Endothelial cell of umbilical vein (primary cell): ENCODE results near the gene ADGRG1. TPM values are rescaled to one million over a fixed set of nuclear protein-coding genes. Genes with fewer than 3 reads are reported as not detected.

Experiments
- BruUV-seq: library from RNA; stranded (reverse); fragments of 400-500 nt; replicated peaks from 2 replicates; lab custom pipeline; 2021; lab: Mats Ljungman, UMichigan
- CTCF ChIA-PET: fragments of 300-600, 350-600 bp; sonication (Branson Sonifier 250); formaldehyde crosslinking; loops from one replicate; lab custom pipeline; 2021; ENCODE audit warnings: antibody characterized with exemption, inconsistent platforms; lab: Charles Lee
- POLR2A ChIA-PET: fragments of 300-600, 350-600 bp; sonication (Branson Sonifier 250); formaldehyde crosslinking; loops from one replicate; lab custom pipeline; 2021; ENCODE audit warnings: antibody characterized with exemption, inconsistent platforms; lab: Charles Lee
- DNase-seq: peaks from one replicate; pipeline ENCODE4 v3.0.0-alpha.2; 2011; ENCODE audit warnings: low read depth, low spot score
- FAIRE-seq: peaks from 2 replicates; lab custom pipeline; 2011; peaks lifted over from hg19 to GRCh38; lab: Jason Lieb, UNC
- H2AFZ ChIP-seq: 2 replicates; pipeline ENCODE4 v1.6.0; 2012; ENCODE audit warnings: low read depth, low read length, control low read depth, inconsistent platforms
- H3K27ac ChIP-seq: 2 replicates; pipeline ENCODE4 v1.5.1; 2011; ENCODE audit warnings: low read depth, mild to moderate bottlenecking, control low read depth, low read length, moderate library complexity; ENCODE audit not compliant: insufficient read depth
- H3K27me3 ChIP-seq, 2 experiments: 2 replicates each; pipeline versions ENCODE4 v1.6.0 to v1.6.1; 2011; ENCODE audit warnings: low read length in 2 of 2, mixed read lengths in 1 of 2; ENCODE audit not compliant: control insufficient read depth in 2 of 2, insufficient read depth in 2 of 2
- H3K36me3 ChIP-seq, 2 experiments: 2 replicates in 1 of 2; 3 replicates in 1 of 2; pipeline ENCODE4 v1.5.1; 2011; ENCODE audit warnings: low read length in 2 of 2, mild to moderate bottlenecking in 1 of 2, moderate library complexity in 1 of 2; ENCODE audit not compliant: control insufficient read depth in 2 of 2, insufficient read depth in 2 of 2; ENCODE audit errors: extremely low read depth in 1 of 2
- H3K4me1 ChIP-seq: 3 replicates; pipeline ENCODE4 v1.5.1; 2011; ENCODE audit warnings: mild to moderate bottlenecking, low read length; ENCODE audit not compliant: control insufficient read depth, insufficient read depth; ENCODE audit errors: extremely low read depth
- H3K4me2 ChIP-seq: 2 replicates; pipeline ENCODE4 v1.6.1; 2011; ENCODE audit warnings: low read length, control low read depth, mixed read lengths; ENCODE audit not compliant: insufficient read depth
- H3K4me3 ChIP-seq, 3 experiments: fragments of 200-600 bp in 1 of 3; sonication (generic), shearing (Covaris generic) in 1 of 3; replicated peaks in 1 of 3; 2 replicates each; pipeline ENCODE4 v1.5.1; 2011 to 2016; ENCODE audit warnings: control low read depth in 3 of 3, low read length in 3 of 3, mild to moderate bottlenecking in 2 of 3, inconsistent platforms in 1 of 3, low read depth in 1 of 3, moderate library complexity in 1 of 3; ENCODE audit not compliant: insufficient read depth in 1 of 3
- H3K79me2 ChIP-seq: 2 replicates; pipeline ENCODE4 v1.6.0; 2012; ENCODE audit warnings: low read length, inconsistent platforms; ENCODE audit not compliant: control insufficient read depth, insufficient read depth
- H3K9ac ChIP-seq: replicated peaks from 2 replicates; pipeline ENCODE3; 2011; ENCODE audit warnings: low read length, control low read depth; ENCODE audit not compliant: insufficient read depth; ENCODE audit errors: extremely low read depth
- H3K9me1 ChIP-seq: replicated peaks from 3 replicates; pipeline ENCODE4 v1.6.0; 2011; ENCODE audit warnings: mild to moderate bottlenecking, low read length; ENCODE audit not compliant: control insufficient read depth, insufficient read depth; ENCODE audit errors: extremely low read depth
- H3K9me3 ChIP-seq: replicated peaks from 2 replicates; pipeline ENCODE4 v1.5.1; 2012; ENCODE audit warnings: low read length, inconsistent platforms; ENCODE audit not compliant: control insufficient read depth, insufficient read depth
- H4K20me1 ChIP-seq: replicated peaks from 2 replicates; pipeline ENCODE3; 2011; ENCODE audit warnings: mild to moderate bottlenecking, low read length; ENCODE audit not compliant: control insufficient read depth, insufficient read depth; ENCODE audit errors: extremely low read depth
- EZH2 ChIP-seq: IDR thresholded peaks from 2 replicates; pipeline ENCODE4 v1.6.1; 2012; ENCODE audit warnings: borderline replicate concordance, low read depth, mild to moderate bottlenecking, moderate library complexity, low read length, inconsistent platforms; ENCODE audit not compliant: severe bottlenecking
- FOS ChIP-seq: IDR thresholded peaks from 2 replicates; pipeline ENCODE4 v1.6.1; 2011; ENCODE audit warnings: mild to moderate bottlenecking, low read length, moderate library complexity, borderline replicate concordance; ENCODE audit not compliant: insufficient read depth
- GATA2 ChIP-seq: IDR thresholded peaks from 2 replicates; pipeline ENCODE4 v1.7.0; 2011; ENCODE audit warnings: low read depth, mild to moderate bottlenecking, moderate library complexity, mixed read lengths, low read length; ENCODE audit not compliant: insufficient read length, insufficient read depth
- JUN ChIP-seq: IDR thresholded peaks from 2 replicates; pipeline ENCODE4 v1.6.1; 2011; ENCODE audit warnings: borderline replicate concordance, low read depth; ENCODE audit not compliant: insufficient read length, insufficient read depth
- MYC ChIP-seq: IDR thresholded peaks from one replicate; pipeline ENCODE4 v1.6.1; 2011; ENCODE audit warnings: mild to moderate bottlenecking, low read depth, low read length
- POLR2A ChIP-seq: IDR thresholded peaks from 2 replicates; pipeline ENCODE4 v1.6.1; 2012; ENCODE audit warnings: low read depth, mild to moderate bottlenecking, control low read depth, low read length
- POLR2AphosphoS5 ChIP-seq: IDR thresholded peaks from 2 replicates; pipeline ENCODE4 v1.6.1; 2012; ENCODE audit warnings: low read depth, mild to moderate bottlenecking, control low read depth, low read length, moderate library complexity; ENCODE audit not compliant: insufficient read depth
- dilution Hi-C: fragments of 300-500 bp; cut with MboI; formaldehyde crosslinking; loops from one replicate; pipeline ENCODE4 v1.15.0; 2019; ENCODE audit warnings: low sequenced_read_pairs; ENCODE audit not compliant: extremely low pct_ligation_motif_present
- intact Hi-C: fragments of 100-400 bp; cut with micrococcal nuclease; formaldehyde crosslinking; loops from one replicate; pipeline ENCODE4 v1.10.0; 2022
- polyA plus RNA-seq, 4 experiments: library from polyadenylated mRNA; depleted of rRNA in 3 of 4; stranded (reverse) in 3 of 4; unstranded in 1 of 4; fragments of >200 nt; gene quantifications; 2 replicates each; pipeline versions ENCODE4 v1.2.1 to v1.2.3, GENCODE V29; 2011 to 2012; ENCODE audit warnings: missing spikeins in 1 of 4
- total RNA-seq: library from RNA; stranded (reverse); gene quantifications from 2 replicates; pipeline ENCODE4 v1.2.3, GENCODE V29; 2021
- TF ChIP-seq, protein P1 (sequence below), 2 donors: IDR thresholded peaks; 1 replicate in 1 of 2; 2 replicates in 1 of 2; pipeline ENCODE4 v1.5.1; 2011; ENCODE audit warnings: low read length in 2 of 2, mild to moderate bottlenecking in 2 of 2, moderate library complexity in 2 of 2, control low read depth in 1 of 2, inconsistent platforms in 1 of 2, low read depth in 1 of 2; ENCODE audit not compliant: insufficient read depth in 1 of 2; ENCODE audit errors: extremely low read depth in 1 of 2
- TF ChIP-seq, protein P2 (sequence below): IDR thresholded peaks from 2 replicates; pipeline ENCODE4 v1.6.1; 2011; ENCODE audit not compliant: insufficient read depth, insufficient read length

ADGRG1 gene
- total and polyA plus RNA-seq, 2 donors (not counting 3 experiments of a cell fraction or from before 2014, with no cell fraction given): 45.6 to 92.5 TPM

DNA sequence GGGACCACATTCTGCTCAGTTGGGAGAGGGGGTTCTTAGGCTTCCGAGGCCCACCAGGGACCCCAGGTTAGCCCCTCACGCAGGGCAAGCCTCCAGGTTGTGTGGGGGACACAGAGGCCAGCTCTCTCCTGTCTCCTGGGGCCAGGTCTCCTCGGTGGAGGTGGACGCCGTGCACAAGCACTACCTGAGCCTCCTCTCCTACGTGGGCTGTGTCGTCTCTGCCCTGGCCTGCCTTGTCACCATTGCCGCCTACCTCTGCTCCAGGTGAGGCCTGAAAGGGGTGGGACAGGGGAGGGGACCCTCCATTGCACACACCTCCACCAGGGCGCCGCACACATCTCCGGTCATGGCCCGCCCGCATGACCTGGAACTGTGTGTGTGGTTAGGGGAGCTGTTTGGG is 28.8 kb downstream of the ADGRG1 start:
- POLR2A ChIA-PET: no interaction called here
- TF ChIP-seq EZH2: no peak
- TF ChIP-seq POLR2AphosphoS5: no peak
- TF ChIP-seq, protein P1, sequence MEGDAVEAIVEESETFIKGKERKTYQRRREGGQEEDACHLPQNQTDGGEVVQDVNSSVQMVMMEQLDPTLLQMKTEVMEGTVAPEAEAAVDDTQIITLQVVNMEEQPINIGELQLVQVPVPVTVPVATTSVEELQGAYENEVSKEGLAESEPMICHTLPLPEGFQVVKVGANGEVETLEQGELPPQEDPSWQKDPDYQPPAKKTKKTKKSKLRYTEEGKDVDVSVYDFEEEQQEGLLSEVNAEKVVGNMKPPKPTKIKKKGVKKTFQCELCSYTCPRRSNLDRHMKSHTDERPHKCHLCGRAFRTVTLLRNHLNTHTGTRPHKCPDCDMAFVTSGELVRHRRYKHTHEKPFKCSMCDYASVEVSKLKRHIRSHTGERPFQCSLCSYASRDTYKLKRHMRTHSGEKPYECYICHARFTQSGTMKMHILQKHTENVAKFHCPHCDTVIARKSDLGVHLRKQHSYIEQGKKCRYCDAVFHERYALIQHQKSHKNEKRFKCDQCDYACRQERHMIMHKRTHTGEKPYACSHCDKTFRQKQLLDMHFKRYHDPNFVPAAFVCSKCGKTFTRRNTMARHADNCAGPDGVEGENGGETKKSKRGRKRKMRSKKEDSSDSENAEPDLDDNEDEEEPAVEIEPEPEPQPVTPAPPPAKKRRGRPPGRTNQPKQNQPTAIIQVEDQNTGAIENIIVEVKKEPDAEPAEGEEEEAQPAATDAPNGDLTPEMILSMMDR (IDR thresholded peaks at IDR 0.05; ENCODE audit: extremely low read depth in 1 of 2, insufficient read depth in 1 of 2, low read depth in 1 of 2, low read length in 2 of 2): no peak
- no peak for TF ChIP-seq GATA2
- no peak for TF ChIP-seq JUN
- TF ChIP-seq MYC: no peak
- no peak for TF ChIP-seq POLR2A
- TF ChIP-seq, protein P2, sequence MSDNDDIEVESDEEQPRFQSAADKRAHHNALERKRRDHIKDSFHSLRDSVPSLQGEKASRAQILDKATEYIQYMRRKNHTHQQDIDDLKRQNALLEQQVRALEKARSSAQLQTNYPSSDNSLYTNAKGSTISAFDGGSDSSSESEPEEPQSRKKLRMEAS: no peak
- TF ChIP-seq FOS: no peak
- H3K9ac ChIP-seq: no peak overlapping the region
- no peaks in the 10 kb centered on the region for H3K9me3 ChIP-seq
- no peak overlapping the region for H2AFZ ChIP-seq
- CTCF ChIA-PET: no interaction called here
- H3K9me1 ChIP-seq: no peaks in the 10 kb centered on the region
- intact Hi-C loops: no loop called here
- BruUV-seq: no TSS peak
- DNase-seq (no peak), FAIRE-seq (no peak)
- H3K4me2 ChIP-seq: no peak overlapping the region
- no peaks in the 10 kb centered on the region for H3K79me2 ChIP-seq
- H3K4me1 ChIP-seq: peaks cover 20% of the 10 kb centered on the region
- no peak overlapping the region for H3K4me3 ChIP-seq
- no peaks in the 10 kb centered on the region for H3K27me3 ChIP-seq
- dilution Hi-C loops: no loop called here
- H3K27ac ChIP-seq: no peak overlapping the region
- H4K20me1 ChIP-seq: no peaks in the 10 kb centered on the region
- peaks cover 2 to 3% of the 10 kb centered on the region in 2 experiments for H3K36me3 ChIP-seq
